ENCODE data around the gene C2CD3. TPM values are rescaled to one million over a fixed set of nuclear protein-coding genes. Genes with fewer than 3 reads are reported as not detected.

The C2CD3 gene
- total and polyA plus RNA-seq, 9 of the 15 experiments (the other 6 are each of a cell fraction or from before 2014, with no cell fraction given), result 4.4 to 20.2 (median 15.4) TPM

GRCh38 chr11:74154620-74155281 lies 16.1 kb downstream of the C2CD3 start:
- H3K4me2 ChIP-seq (ENCODE audit: insufficient read depth, low read length), result no peak overlapping the region
- in situ Hi-C loops (cut with MboI), result no loop called here

More at GRCh38 chr11:74154620-74155281, 16.1 kb downstream of the C2CD3 start:
- H4K20me1 ChIP-seq (replicated peaks; ENCODE audit: control insufficient read depth, insufficient read depth, low read length), result no peaks in the 10 kb centered on the region
- H3K36me3 ChIP-seq (ENCODE audit: control insufficient read depth, insufficient read depth, low read length), result peaks cover 8% of the 10 kb centered on the region
- no peak for FAIRE-seq
- no peak for ATAC-seq
- no peaks in the 10 kb centered on the region for H3K27me3 ChIP-seq (ENCODE audit: control insufficient read depth in 2 of 2, insufficient read depth in 2 of 2, low read length in 2 of 2)
- H3K9ac ChIP-seq (ENCODE audit: insufficient read depth in 1 of 2, low read depth in 2 of 2, low read length in 2 of 2), result no peak overlapping the region
- no peaks in the 10 kb centered on the region for H3K9me3 ChIP-seq (replicated peaks; ENCODE audit: control insufficient read depth, insufficient read depth, low read depth, low read length)
- 86% methylated on average over 1 of the region's 1 CpG for WGBS (ENCODE audit: insufficient coverage, low coverage, missing lambda C conversion rate)
- CTCF ChIA-PET (ENCODE audit: low intra/inter-chr PET ratio), result no interaction called here
- POLR2A ChIA-PET, result interaction anchor here (0.5 to 1.5 kb wide), 3 partner anchors 15 to 480 kb away, joined by 3 read pairs; partner anchors contain the start of genes C2CD3 and PPME1
- no peak overlapping the region for H2AFZ ChIP-seq (ENCODE audit: low read depth, low read length)
- H3K27ac ChIP-seq (ENCODE audit: extremely low read depth, low read depth, low read length), result no peak overlapping the region
- BruUV-seq (replicated peaks), result no TSS peak
- TF ChIP-seq NR2C2 (CRISPR knock-in tag; IDR thresholded peaks at IDR 0.05) (no peak), NR2C2 (tag; IDR thresholded peaks at IDR 0.05) (no peak), TRIM24 (IDR thresholded peaks at IDR 0.05) (no peak), GABPB2 (CRISPR knock-in tag; conservative IDR thresholded peaks at IDR 0.05) (no peak), ZNF551 (CRISPR knock-in tag; IDR thresholded peaks at IDR 0.05) (no peak), CEBPB (tag; IDR thresholded peaks at IDR 0.05) (no peak), RNF2 (IDR thresholded peaks at IDR 0.05) (no peak), ASH1L (IDR thresholded peaks at IDR 0.05; ENCODE audit: borderline replicate concordance, low read depth, partially characterized antibody) (no peak), POLR2A (conservative IDR thresholded peaks at IDR 0.05) (no peak), ZNF785 (CRISPR knock-in tag; IDR thresholded peaks at IDR 0.05) (no peak), NFXL1 (CRISPR knock-in tag; IDR thresholded peaks at IDR 0.05) (no peak)
- TF ChIP-seq, protein P1, sequence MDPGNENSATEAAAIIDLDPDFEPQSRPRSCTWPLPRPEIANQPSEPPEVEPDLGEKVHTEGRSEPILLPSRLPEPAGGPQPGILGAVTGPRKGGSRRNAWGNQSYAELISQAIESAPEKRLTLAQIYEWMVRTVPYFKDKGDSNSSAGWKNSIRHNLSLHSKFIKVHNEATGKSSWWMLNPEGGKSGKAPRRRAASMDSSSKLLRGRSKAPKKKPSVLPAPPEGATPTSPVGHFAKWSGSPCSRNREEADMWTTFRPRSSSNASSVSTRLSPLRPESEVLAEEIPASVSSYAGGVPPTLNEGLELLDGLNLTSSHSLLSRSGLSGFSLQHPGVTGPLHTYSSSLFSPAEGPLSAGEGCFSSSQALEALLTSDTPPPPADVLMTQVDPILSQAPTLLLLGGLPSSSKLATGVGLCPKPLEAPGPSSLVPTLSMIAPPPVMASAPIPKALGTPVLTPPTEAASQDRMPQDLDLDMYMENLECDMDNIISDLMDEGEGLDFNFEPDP (CRISPR knock-in tag; IDR thresholded peaks at IDR 0.05), result no peak
- no peak for DNase-seq (ENCODE audit: extremely low read depth in 1 of 4, low spot score in 3 of 4)
- H3K4me1 ChIP-seq (replicated peaks in 1 of 2; ENCODE audit: control insufficient read depth in 2 of 2, insufficient read depth in 2 of 2, low read length in 2 of 2), result peaks cover 0 to 3% of the 10 kb centered on the region in 2 experiments; a peak in 1 of 5 replicates
- H3K9me1 ChIP-seq (ENCODE audit: control insufficient read depth, insufficient read depth, low read length), result no peaks in the 10 kb centered on the region
- H3K4me3 ChIP-seq, result no peak overlapping the region
- intact Hi-C loops (cut with micrococcal nuclease), result no loop called here
- no peaks in the 10 kb centered on the region for H3K79me2 ChIP-seq (ENCODE audit: control insufficient read depth, insufficient read depth, low read length)
